Neural progenitor cell (in vitro differentiated cells): ENCODE data around the gene HOXC13. TPM values are rescaled to one million over a fixed set of nuclear protein-coding genes. Genes with fewer than 3 reads are reported as not detected.

Experiments
- DNase-seq: peaks from one replicate; pipeline ENCODE4 v3.0.0-alpha.2; 2016; ENCODE audit warnings: low spot score
- H2AFZ ChIP-seq: fragments of 200-600 bp; sonication (generic); replicated peaks from 2 replicates; pipeline ENCODE4 v1.6.1; 2016; ENCODE audit warnings: antibody characterized with exemption
- H3F3A ChIP-seq: fragments of 200-600 bp; sonication (generic); 2 replicates; pipeline ENCODE4 v1.6.1; 2016; ENCODE audit warnings: antibody characterized with exemption, low read depth
- H3K27ac ChIP-seq: fragments of 200-600 bp; sonication (generic); 2 replicates; pipeline ENCODE4 v1.5.1; 2016; ENCODE audit warnings: mild to moderate bottlenecking
- H3K27me3 ChIP-seq: fragments of 200-600 bp; sonication (generic); 2 replicates; pipeline ENCODE4 v1.6.1; 2016; ENCODE audit warnings: mild to moderate bottlenecking, moderate library complexity
- H3K36me3 ChIP-seq: fragments of 200-600 bp; sonication (generic); 2 replicates; pipeline ENCODE4 v1.5.1; 2016
- H3K4me1 ChIP-seq: fragments of 200-600 bp; sonication (generic); 2 replicates; pipeline ENCODE4 v1.6.1; 2016; ENCODE audit warnings: mixed run types
- H3K4me2 ChIP-seq: fragments of 200-600 bp; sonication (generic); 2 replicates; pipeline ENCODE4 v1.6.1; 2016
- H3K4me3 ChIP-seq: fragments of 200-600 bp; sonication (generic); 2 replicates; pipeline ENCODE4 v1.5.1; 2016
- H3K79me2 ChIP-seq: fragments of 200-600 bp; sonication (generic); 2 replicates; pipeline ENCODE4 v1.6.1; 2016; ENCODE audit warnings: low read depth
- H3K9ac ChIP-seq: fragments of 200-600 bp; sonication (generic); 2 replicates; pipeline ENCODE4 v1.6.1; 2016
- H3K9me3 ChIP-seq: fragments of 200-600 bp; sonication (generic); 2 replicates; pipeline ENCODE4 v1.5.1; 2016; ENCODE audit warnings: low read depth
- H4K20me1 ChIP-seq: fragments of 200-600 bp; sonication (generic); 2 replicates; pipeline ENCODE4 v1.6.1; 2016; ENCODE audit warnings: low read depth
- H3K27ac Mint-ChIP-seq: 3 replicates; pipeline ENCODE4 v1.8.0; 2021; ENCODE audit warnings: mixed read lengths
- H3K27me3 Mint-ChIP-seq: 2 replicates; pipeline ENCODE4 v1.8.0; 2022; ENCODE audit warnings: low read depth, mild to moderate bottlenecking, inconsistent platforms, moderate library complexity, mixed read lengths; ENCODE audit not compliant: insufficient read depth
- H3K36me3 Mint-ChIP-seq: 3 replicates; pipeline ENCODE4 v1.8.0; 2021; ENCODE audit warnings: mixed read lengths
- H3K4me1 Mint-ChIP-seq: 3 replicates; pipeline ENCODE4 v1.8.0; 2021; ENCODE audit warnings: mixed read lengths
- H3K4me3 Mint-ChIP-seq: 3 replicates; pipeline ENCODE4 v1.8.0; 2021; ENCODE audit warnings: mild to moderate bottlenecking, moderate library complexity, mixed read lengths
- H3K9me3 Mint-ChIP-seq: 3 replicates; pipeline ENCODE4 v1.8.0; 2020; ENCODE audit warnings: mixed read lengths
- EZH2 ChIP-seq: fragments of 200-600 bp; sonication (generic); IDR thresholded peaks from 2 replicates; pipeline ENCODE4 v1.6.1; 2017; ENCODE audit warnings: antibody characterized with exemption, mild to moderate bottlenecking, moderate library complexity
- EZH2phosphoT487 ChIP-seq: fragments of 200-600 bp; sonication (generic); IDR thresholded peaks from 2 replicates; pipeline ENCODE4 v1.6.1; 2017; ENCODE audit warnings: antibody characterized with exemption
- total RNA-seq: library from RNA; depleted of rRNA; stranded (reverse); fragments of >200 nt; gene quantifications from 2 replicates; pipeline ENCODE4 v1.2.3, GENCODE V29; 2015; ENCODE audit warnings: low replicate concordance
- TF ChIP-seq, protein P1 (sequence below): fragments of 200-600 bp; sonication (generic); IDR thresholded peaks from 2 replicates; pipeline ENCODE4 v1.5.1; 2017; ENCODE audit warnings: antibody characterized with exemption, mild to moderate bottlenecking

HOXC13 gene
- total RNA-seq, 1 donor from 2014 or later, result not detected

DNA sequence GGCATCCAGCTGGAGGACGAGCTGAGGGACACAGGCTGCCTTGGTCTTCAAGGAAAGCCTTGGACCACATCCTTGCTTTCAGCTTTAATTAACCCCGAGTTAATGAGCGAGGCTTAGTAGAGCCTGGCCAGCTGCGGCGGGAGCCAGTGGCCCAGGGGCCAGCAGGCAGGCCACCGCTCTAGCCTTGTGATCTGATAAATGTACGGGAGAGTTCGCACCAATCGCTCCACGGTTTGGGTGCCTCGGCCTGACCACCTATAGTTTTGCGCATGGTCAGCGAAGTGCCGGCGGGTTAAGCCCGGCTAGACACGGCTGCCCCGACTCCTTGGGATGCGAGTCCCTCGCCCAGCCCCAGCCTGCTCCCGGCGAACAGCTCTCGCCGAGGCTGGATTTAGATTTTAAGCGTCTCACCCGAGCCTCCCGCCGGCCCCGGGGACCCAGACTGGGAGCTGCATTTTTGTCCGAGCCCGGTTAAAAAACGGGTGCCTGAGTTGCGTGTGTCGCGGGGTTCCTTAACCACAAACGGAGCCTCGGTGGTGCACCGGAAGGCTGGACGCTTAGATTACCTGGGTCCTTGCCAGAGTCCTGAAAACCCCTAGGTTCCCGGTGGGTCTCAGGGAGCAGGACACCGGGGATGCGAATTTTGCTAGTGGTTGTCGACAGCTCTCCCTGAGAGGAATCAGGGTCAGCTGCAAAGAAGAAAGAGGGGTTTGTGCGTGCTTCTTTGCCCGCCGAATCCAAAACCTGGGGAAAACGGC, 13.1 kb downstream of the HOXC13 start:
- H3K4me1 ChIP-seq, result no peaks in the 10 kb centered on the region
- no peaks in the 10 kb centered on the region for H3K36me3 Mint-ChIP-seq
- no peak overlapping the region for H3K4me2 ChIP-seq
- peaks cover 71% of the 10 kb centered on the region for H4K20me1 ChIP-seq
- H3K36me3 ChIP-seq, result no peaks in the 10 kb centered on the region
- H3F3A ChIP-seq, result peaks cover 5% of the 10 kb centered on the region
- DNase-seq, result peak; percentile 40
- H3K79me2 ChIP-seq, result no peaks in the 10 kb centered on the region
- H3K9me3 ChIP-seq, result no peaks in the 10 kb centered on the region
- peaks cover 96% of the 10 kb centered on the region for H3K27me3 Mint-ChIP-seq
- peaks cover 100% of the 10 kb centered on the region for H3K27me3 ChIP-seq
- no peaks in the 10 kb centered on the region for H3K4me1 Mint-ChIP-seq
- H3K4me3 Mint-ChIP-seq, result no peak overlapping the region
- TF ChIP-seq EZH2phosphoT487 (peak; percentile 78), EZH2 (peak; percentile 83)
- TF ChIP-seq, protein P1, sequence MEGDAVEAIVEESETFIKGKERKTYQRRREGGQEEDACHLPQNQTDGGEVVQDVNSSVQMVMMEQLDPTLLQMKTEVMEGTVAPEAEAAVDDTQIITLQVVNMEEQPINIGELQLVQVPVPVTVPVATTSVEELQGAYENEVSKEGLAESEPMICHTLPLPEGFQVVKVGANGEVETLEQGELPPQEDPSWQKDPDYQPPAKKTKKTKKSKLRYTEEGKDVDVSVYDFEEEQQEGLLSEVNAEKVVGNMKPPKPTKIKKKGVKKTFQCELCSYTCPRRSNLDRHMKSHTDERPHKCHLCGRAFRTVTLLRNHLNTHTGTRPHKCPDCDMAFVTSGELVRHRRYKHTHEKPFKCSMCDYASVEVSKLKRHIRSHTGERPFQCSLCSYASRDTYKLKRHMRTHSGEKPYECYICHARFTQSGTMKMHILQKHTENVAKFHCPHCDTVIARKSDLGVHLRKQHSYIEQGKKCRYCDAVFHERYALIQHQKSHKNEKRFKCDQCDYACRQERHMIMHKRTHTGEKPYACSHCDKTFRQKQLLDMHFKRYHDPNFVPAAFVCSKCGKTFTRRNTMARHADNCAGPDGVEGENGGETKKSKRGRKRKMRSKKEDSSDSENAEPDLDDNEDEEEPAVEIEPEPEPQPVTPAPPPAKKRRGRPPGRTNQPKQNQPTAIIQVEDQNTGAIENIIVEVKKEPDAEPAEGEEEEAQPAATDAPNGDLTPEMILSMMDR, result no peak
- H3K4me3 ChIP-seq, result no peak overlapping the region
- no peak overlapping the region for H3K9ac ChIP-seq
- no peak overlapping the region for H3K27ac Mint-ChIP-seq
- peaks cover under 1% of the 10 kb centered on the region for H3K9me3 Mint-ChIP-seq
- no peak overlapping the region for H3K27ac ChIP-seq
- no peak overlapping the region for H2AFZ ChIP-seq

DNA sequence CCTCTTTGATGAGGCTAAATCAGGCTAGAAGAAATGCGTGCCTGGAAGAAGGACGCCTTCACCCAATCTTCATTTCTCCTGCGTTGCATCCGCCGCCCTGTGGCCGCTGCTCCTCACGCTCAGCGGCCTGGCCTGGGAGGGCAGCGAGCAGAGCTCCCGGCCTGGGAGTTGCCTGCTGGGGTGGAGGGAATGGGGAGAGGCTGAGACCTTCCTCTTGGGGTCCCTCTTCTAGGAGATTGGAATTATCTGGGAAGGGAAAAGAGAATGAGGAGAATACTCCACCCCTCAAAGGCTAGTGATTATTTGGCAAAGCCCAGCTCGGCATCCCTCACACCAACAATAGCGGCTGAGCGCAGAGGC, 13.7 kb downstream of the HOXC13 start:
- Mint-ChIP-seq H3K4me1 (no peaks in the 10 kb centered on the region), H3K9me3 (peaks cover 2% of the 10 kb centered on the region), H3K36me3 (no peaks in the 10 kb centered on the region), H3K27me3 (peaks cover 96% of the 10 kb centered on the region), H3K4me3 (no peak overlapping the region), H3K27ac (no peak overlapping the region)
- Histone ChIP-seq H3K36me3 (no peaks in the 10 kb centered on the region), H3K79me2 (no peaks in the 10 kb centered on the region), H3F3A (peaks cover 5% of the 10 kb centered on the region), H3K9ac (no peak overlapping the region), H4K20me1 (peaks cover 71% of the 10 kb centered on the region), H3K27me3 (peaks cover 100% of the 10 kb centered on the region), H3K27ac (no peak overlapping the region), H3K4me3 (no peak overlapping the region), H3K9me3 (no peaks in the 10 kb centered on the region), H3K4me2 (no peak overlapping the region), H3K4me1 (no peaks in the 10 kb centered on the region), H2AFZ (no peak overlapping the region)
- peak; percentile 65 for DNase-seq
- TF ChIP-seq EZH2phosphoT487 (peak; percentile 56), EZH2 (no peak)
- TF ChIP-seq, protein P1, result peak; percentile 10

DNA sequence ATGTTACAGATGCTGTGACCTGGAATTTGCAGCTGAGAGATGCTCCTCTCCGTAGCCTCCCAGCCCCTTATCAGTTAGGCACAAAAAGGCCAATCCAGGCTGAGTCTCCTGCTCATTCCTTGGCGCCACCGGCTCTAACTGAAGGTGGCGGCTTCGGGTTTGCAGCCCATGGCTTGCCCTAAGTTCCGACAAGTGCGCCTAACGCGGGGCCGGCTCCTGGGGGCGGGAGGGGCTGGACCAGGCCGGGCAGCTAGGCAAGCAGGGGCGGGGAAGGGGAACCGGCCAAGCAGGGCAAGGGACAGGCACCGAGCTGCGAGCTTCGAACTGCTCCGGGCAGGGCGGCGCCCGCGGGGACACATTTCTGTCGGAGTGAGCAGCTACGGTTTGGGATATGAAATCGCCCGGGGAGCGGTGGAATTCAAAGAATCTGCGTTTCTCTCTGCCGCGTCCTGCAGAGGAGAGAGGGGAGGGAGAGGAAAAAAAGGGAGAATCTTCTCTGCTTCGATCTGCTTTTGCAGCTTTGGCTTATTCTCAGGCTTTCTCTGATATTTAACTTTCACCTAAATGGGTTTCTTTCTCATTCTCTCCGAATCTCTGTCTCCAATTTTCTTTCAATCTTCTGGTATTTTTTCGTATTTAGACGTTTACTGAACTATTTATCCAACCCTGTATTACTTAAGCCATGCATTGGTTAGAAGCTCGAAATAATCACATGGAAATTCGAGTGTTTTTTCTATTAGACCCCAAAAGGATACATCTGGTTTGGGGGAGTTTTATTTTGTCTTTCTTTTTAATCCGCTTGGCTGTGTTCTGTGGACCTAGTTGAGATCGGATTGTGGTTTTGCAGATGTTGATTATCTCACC, 14.5 kb downstream of the HOXC13 start:
- Histone ChIP-seq H4K20me1 (peaks cover 71% of the 10 kb centered on the region), H3K4me3 (no peak overlapping the region), H3K27ac (no peak overlapping the region), H3K4me2 (no peak overlapping the region), H3K9ac (no peak overlapping the region), H2AFZ (no peak overlapping the region), H3K4me1 (no peaks in the 10 kb centered on the region), H3K36me3 (no peaks in the 10 kb centered on the region), H3K9me3 (no peaks in the 10 kb centered on the region), H3K79me2 (no peaks in the 10 kb centered on the region), H3K27me3 (peaks cover 100% of the 10 kb centered on the region), H3F3A (peaks cover 5% of the 10 kb centered on the region)
- no peaks in the 10 kb centered on the region for H3K4me1 Mint-ChIP-seq
- TF ChIP-seq EZH2phosphoT487 (peak; percentile 85), EZH2 (peak; percentile 88)
- TF ChIP-seq, protein P1, result no peak
- no peaks in the 10 kb centered on the region for H3K36me3 Mint-ChIP-seq
- peaks cover 4% of the 10 kb centered on the region for H3K9me3 Mint-ChIP-seq
- no peak overlapping the region for H3K27ac Mint-ChIP-seq
- DNase-seq, result peak; percentile 63
- no peak overlapping the region for H3K4me3 Mint-ChIP-seq
- H3K27me3 Mint-ChIP-seq, result peaks cover 96% of the 10 kb centered on the region
